IgD-negative memory B cell (primary cell): ENCODE results near the gene PDIA2. TPM values are rescaled to one million over a fixed set of nuclear protein-coding genes. Genes with fewer than 3 reads are reported as not detected.
"Not testable (repeated sequence)": the region's sequence is repeated elsewhere in the genome, so short reads cannot be mapped to it uniquely, and the experiment has no call there.

Experiments used
- H3K27ac Mint-ChIP-seq, 3 donors: one replicate each; pipeline ENCODE4 v1.8.0; 2020 to 2022; ENCODE audit warnings: mild to moderate bottlenecking in 3 of 3, mixed read lengths in 3 of 3, moderate library complexity in 1 of 3
- H3K27me3 Mint-ChIP-seq: one replicate; pipeline ENCODE4 v1.8.0; 2021; ENCODE audit warnings: mixed read lengths
- H3K36me3 Mint-ChIP-seq: one replicate; pipeline ENCODE4 v1.8.0; 2020; ENCODE audit warnings: mild to moderate bottlenecking, mixed read lengths
- H3K4me1 Mint-ChIP-seq, 3 donors: one replicate each; pipeline ENCODE4 v1.8.0; 2020 to 2022; ENCODE audit warnings: mixed read lengths in 3 of 3, mild to moderate bottlenecking in 1 of 3
- H3K4me3 Mint-ChIP-seq, 4 donors: one replicate each; pipeline ENCODE4 v1.8.0; 2020 to 2022; ENCODE audit warnings: mild to moderate bottlenecking in 4 of 4, mixed read lengths in 4 of 4, moderate library complexity in 3 of 4
- H3K9me3 Mint-ChIP-seq, 3 donors: one replicate each; pipeline ENCODE4 v1.8.0; 2020 to 2021; ENCODE audit warnings: mixed read lengths in 3 of 3, mild to moderate bottlenecking in 1 of 3
- polyA plus RNA-seq: library from polyadenylated mRNA; unstranded; fragments of 300-500 nt; fragmentation: Illumina TruSeq; gene quantifications from one replicate; pipeline ENCODE4 v1.2.3, GENCODE V29; 2021

PDIA2 gene
- polyA plus RNA-seq, 1 donor from 2014 or later: not detected

DNA sequence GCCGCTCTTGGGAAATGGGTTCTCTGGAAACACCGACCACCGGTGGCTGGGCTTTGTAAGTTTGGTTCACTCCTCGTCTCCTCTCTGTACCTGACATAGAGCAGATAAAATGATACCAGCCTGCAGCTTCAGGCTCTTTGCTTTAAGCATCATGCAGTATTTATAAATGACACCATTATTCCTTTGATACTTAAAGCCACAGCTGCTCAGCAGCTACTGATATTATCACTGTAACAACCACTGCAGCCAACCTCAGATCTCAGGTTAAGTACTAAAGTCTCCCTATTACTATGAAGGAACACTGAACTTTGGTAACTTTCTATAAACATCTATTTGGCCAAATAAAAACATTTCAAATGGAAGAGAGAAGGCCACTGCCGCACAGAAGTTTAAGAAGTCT lies 34.6 kb downstream of the PDIA2 start:
- peak overlapping the region in 1 of 3 donors; percentile 35 for H3K27ac Mint-ChIP-seq
- H3K27me3 Mint-ChIP-seq: no peaks in the 10 kb centered on the region
- peaks cover 8 to 18% (median 9%) of the 10 kb centered on the region in 3 donors for H3K4me1 Mint-ChIP-seq
- peaks cover 5% of the 10 kb centered on the region for H3K36me3 Mint-ChIP-seq
- no peak overlapping the region for H3K4me3 Mint-ChIP-seq
- H3K9me3 Mint-ChIP-seq: no peaks in the 10 kb centered on the region

DNA sequence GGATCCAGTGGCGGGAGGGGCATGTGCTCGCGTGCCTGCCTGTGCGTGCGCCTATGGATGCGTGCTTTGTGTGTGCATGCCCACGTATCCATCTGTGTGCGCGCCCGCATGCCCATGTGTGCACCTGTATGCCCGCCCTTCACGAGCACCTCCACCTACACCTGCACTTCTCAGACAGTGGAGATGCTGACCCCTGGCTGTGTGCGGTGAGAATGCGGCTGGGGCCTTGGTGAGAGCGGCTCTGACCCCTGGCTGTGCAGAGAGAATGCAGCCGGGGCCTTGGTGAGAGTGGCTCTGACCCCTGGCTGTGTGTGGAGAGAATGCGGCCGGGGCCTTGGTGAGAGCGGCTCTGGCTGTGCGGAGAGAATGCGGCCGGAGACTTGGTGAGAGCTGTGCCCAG lies 35.7 kb downstream of the PDIA2 start:
- Mint-ChIP-seq H3K4me3 (no peak overlapping the region), H3K27me3 (no peaks in the 10 kb centered on the region), H3K36me3 (peaks cover 5% of the 10 kb centered on the region), H3K9me3 (no peaks in the 10 kb centered on the region), H3K4me1 (peaks cover 10 to 19% (median 12%) of the 10 kb centered on the region in 3 donors), H3K27ac (no peak overlapping the region)

DNA sequence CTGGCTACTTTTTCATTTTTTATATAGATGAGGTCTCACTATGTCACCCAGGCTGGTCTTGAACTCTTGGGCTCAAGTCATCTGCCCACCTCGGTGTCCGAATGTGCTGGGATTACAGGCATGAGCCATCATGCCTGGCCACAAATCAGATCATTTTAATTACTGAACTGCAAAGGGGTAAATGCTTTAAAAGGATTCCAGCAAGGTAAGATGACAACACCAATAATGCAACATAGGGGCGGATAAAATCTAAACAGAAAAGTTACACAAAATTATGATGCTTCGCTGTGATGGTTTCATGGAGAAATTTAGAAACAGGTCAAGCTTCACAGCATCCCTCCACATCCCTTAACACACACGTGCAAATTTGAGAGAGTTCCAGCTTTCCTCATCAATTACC lies 37.2 kb downstream of the PDIA2 start:
- Mint-ChIP-seq H3K36me3 (peaks cover 5% of the 10 kb centered on the region), H3K4me3 (peak overlapping the region in 2 of 4 donors; percentile 61), H3K9me3 (no peaks in the 10 kb centered on the region), H3K4me1 (peaks cover 18 to 24% (median 24%) of the 10 kb centered on the region in 3 donors), H3K27me3 (no peaks in the 10 kb centered on the region), H3K27ac (peak overlapping the region in 1 of 3 donors; percentile 66)

DNA sequence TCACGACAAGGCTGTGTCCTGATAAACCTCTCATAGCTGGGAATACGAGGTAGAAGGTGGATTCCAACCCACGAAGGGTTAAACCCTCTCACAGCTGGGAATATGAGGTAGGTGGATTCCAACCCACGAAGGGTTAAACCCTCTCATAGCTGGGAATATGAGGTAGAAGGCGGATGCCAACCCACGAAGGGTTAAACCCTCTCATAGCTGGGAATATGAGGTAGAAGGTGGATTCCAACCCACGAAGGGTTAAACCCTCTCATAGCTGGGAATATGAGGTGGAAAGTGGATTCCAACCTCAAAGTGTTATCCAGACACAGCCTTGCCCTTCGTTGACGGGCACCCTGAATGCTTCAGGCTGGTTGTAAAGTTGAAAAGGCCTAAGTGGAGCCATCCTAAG lies 38.6 kb downstream of the PDIA2 start:
- H3K4me1 Mint-ChIP-seq: peaks cover 23 to 30% (median 29%) of the 10 kb centered on the region in 3 donors
- peaks cover 5% of the 10 kb centered on the region for H3K36me3 Mint-ChIP-seq
- H3K27me3 Mint-ChIP-seq: no peaks in the 10 kb centered on the region
- no peak overlapping the region for H3K4me3 Mint-ChIP-seq
- H3K27ac Mint-ChIP-seq: peak overlapping the region in 1 of 3 donors; percentile 20
- no peaks in the 10 kb centered on the region for H3K9me3 Mint-ChIP-seq

DNA sequence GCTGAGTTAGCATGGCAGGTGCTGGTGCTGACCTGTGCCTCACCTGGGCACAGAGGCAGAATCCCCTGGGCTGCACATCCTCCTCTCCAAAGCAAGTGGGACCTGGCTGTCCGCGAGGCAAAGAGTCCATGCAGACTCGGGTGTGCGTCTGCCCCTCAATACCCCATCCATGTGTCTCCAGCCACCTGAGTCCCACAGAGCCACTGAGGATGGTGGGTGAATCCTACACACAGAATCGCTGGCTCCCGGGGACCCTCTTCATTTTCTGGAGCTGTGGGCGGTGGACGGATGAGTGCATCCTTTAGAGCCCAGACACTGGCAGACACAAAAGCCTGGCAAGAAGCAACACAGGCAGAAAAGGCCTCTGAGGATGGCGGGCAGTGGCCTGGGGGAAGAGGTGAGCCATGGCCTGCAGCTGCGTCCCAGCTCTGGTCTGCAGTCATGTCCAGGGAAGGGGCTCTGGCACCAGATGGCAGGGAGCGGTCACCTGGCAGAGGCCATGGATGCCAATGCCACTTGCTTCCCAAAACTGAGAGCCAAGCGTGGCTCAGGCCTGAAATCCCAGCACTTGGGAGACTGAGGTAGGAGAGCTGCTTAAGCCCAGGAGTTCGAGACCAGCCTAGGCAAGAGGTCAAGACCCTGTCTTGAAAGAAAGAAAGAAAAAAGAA lies 39.6 kb downstream of the PDIA2 start:
- Mint-ChIP-seq H3K36me3 (peaks cover 5% of the 10 kb centered on the region), H3K27me3 (no peaks in the 10 kb centered on the region), H3K27ac (peak overlapping the region in 2 of 3 donors; percentile 76 to 95), H3K4me3 (peak overlapping the region in 1 of 4 donors; percentile 41), H3K9me3 (no peaks in the 10 kb centered on the region), H3K4me1 (peaks cover 26 to 35% (median 32%) of the 10 kb centered on the region in 3 donors)

DNA sequence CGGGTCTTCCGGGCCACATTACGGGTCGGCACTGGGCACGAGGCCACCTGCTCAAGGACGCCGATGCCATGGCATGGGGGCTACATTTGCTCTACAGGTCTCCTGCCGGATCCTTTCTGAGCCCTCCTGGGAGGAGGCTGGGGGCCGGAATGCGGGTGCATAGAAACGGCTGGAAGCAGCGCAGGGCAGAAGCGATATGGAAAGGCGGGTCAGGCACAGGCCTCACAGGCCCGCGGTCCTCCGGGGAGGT lies 41.2 kb downstream of the PDIA2 start:
- peaks cover 26 to 35% (median 27%) of the 10 kb centered on the region in 3 donors for H3K4me1 Mint-ChIP-seq
- H3K27me3 Mint-ChIP-seq: no peaks in the 10 kb centered on the region
- H3K9me3 Mint-ChIP-seq: no peaks in the 10 kb centered on the region
- H3K27ac Mint-ChIP-seq: peak overlapping the region; percentile 86 to 93 (median 89)
- H3K36me3 Mint-ChIP-seq: peaks cover 5% of the 10 kb centered on the region
- peak overlapping the region in 3 of 4 donors; percentile 68 to 87 (median 82) for H3K4me3 Mint-ChIP-seq

DNA sequence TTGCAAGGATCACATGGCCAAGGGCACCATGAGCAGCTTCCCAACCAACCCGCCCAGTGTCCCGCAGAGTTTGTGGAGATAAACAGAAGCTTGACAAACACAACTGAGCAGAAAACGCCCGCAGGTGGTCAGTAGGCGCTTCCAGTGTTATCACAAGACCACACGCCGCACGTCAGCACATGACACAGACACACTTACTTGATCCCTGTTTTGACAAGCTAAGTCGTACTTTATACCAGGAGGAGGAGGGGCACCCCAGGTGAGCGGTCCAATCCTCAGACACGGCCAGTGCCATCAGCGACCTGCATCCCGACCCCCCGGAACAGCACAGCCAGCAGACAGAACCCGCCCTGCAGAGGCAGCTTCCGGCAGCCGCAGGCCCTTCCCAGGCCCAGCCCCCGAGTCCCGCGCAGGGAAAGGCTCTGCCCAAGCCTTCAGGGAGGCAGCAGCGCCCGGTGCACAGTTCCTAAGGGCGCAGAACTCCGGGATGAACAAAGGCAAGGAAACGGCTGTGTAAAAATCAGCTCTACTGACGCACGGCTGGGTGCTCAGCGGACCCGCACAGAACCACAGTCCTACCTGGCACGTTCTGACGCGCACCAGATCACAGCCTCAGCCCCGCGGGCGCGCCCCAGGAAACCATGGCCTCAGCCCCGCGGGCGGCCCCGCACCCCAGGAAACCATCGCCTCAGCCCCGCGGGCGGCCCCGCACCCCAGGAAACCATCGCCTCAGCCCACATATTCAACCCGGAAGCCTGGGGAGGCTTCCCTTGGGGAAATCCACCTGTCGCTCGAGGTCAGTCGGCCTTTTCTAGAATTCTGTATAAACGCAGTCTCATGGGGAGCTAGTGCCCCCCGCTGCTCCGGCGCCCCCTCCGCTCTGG lies 41.7 kb downstream of the PDIA2 start:
- H3K27ac Mint-ChIP-seq: peak overlapping the region; percentile 86 to 93 (median 89)
- H3K9me3 Mint-ChIP-seq: no peaks in the 10 kb centered on the region
- H3K4me3 Mint-ChIP-seq: peak overlapping the region; percentile 62 to 92 (median 84)
- peaks cover 27 to 33% (median 28%) of the 10 kb centered on the region in 3 donors for H3K4me1 Mint-ChIP-seq
- no peaks in the 10 kb centered on the region for H3K27me3 Mint-ChIP-seq
- peaks cover 5% of the 10 kb centered on the region for H3K36me3 Mint-ChIP-seq

DNA sequence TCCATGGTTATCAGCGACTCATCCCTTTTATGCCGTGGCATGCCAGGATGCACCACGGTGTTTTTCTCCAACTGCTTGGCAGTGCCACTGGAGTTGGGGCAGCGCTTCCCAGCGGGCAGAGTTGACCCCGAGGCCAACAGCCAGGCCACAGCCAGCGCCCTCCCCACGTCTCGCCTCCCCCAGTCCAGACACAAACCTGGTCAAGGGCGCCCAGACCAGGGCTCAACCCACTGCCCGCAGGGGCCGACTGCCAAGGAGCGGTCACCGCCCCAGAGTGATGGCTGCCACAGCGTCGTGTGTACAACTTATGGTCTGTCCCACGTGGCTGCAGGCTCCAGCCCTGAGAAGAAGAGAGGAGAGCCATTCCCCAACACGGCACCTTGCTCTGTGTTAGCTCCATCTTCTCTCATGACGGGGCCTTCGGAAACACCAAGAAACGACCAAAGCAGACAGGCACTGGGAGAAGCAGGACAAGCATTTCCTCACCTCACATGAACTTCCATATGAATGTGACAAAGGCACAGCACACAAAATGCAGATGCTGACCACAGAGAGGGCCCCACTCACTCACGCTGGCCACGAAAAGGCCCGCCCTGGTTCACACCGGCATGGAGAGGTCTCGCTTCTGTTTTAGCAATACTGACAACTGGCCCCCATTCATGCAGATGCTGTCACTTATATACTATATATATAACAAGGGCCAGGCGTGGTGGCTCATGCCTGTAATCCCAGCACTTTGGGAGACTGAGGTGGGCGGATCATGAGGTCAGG lies 42.6 kb downstream of the PDIA2 start:
- peak overlapping the region; percentile 62 to 92 (median 84) for H3K4me3 Mint-ChIP-seq
- no peaks in the 10 kb centered on the region for H3K27me3 Mint-ChIP-seq
- peaks cover 26 to 28% (median 26%) of the 10 kb centered on the region in 3 donors for H3K4me1 Mint-ChIP-seq
- no peaks in the 10 kb centered on the region for H3K9me3 Mint-ChIP-seq
- peaks cover 2% of the 10 kb centered on the region for H3K36me3 Mint-ChIP-seq
- H3K27ac Mint-ChIP-seq: peak overlapping the region; percentile 84 to 93 (median 89)

DNA sequence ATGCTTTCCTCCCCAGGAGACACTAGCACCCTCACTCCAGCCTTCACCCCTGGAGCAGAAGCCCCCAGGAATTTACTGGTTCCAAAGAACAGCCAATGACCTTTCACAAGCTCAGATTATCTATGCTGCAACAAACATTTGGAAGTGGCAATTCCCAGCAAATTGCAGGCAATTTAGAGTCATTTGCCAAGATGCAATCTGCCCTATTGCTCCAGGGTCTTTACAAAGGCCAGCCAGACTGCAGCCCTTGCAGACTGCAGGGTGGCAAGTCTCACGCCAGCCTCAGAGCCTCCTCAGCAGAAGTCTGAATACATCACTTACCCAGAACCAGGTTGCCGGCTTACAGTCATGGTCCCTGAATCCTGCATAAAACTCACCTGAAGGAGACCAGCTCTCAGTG lies 47.8 kb downstream of the PDIA2 start:
- Mint-ChIP-seq H3K4me1 (peaks cover 6 to 25% (median 14%) of the 10 kb centered on the region in 3 donors), H3K4me3 (no peak overlapping the region), H3K27ac (peak overlapping the region in 1 of 3 donors; percentile 39), H3K9me3 (no peaks in the 10 kb centered on the region), H3K27me3 (no peaks in the 10 kb centered on the region), H3K36me3 (peaks cover 2% of the 10 kb centered on the region)

DNA sequence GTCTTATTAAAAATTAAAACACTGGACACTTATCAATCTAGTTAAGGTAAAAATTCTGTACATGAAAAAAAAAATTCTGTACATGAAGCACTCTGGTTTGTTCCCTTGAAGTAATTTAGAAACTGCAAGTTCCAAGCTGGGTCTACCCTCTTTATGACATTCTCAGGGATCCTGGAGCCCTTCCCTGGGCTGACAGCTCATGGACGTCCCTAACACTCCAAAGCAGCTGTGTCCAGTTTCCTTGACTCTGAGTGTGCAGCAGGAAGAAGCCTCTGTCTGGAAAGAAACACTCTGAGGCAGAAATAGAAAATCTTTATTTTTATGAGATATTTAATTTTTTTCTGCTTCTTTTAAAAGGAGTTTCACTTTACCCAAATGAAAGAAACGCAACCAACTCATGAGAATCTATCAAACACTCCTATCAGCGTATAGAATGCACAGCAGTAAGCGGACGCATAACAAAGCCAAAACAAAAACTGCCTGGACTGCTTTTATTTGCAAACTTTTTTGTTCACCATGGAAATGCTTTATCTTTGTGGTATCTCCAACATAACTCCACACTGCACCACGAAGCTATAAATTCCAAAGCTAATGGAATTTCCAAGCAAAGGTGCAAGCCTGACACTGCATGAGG lies 48.3 kb downstream of the PDIA2 start:
- peaks cover 8 to 26% (median 17%) of the 10 kb centered on the region in 3 donors for H3K4me1 Mint-ChIP-seq
- H3K36me3 Mint-ChIP-seq, H3K4me3 Mint-ChIP-seq, H3K27me3 Mint-ChIP-seq, H3K9me3 Mint-ChIP-seq, H3K27ac Mint-ChIP-seq: not testable (repeated sequence)

DNA sequence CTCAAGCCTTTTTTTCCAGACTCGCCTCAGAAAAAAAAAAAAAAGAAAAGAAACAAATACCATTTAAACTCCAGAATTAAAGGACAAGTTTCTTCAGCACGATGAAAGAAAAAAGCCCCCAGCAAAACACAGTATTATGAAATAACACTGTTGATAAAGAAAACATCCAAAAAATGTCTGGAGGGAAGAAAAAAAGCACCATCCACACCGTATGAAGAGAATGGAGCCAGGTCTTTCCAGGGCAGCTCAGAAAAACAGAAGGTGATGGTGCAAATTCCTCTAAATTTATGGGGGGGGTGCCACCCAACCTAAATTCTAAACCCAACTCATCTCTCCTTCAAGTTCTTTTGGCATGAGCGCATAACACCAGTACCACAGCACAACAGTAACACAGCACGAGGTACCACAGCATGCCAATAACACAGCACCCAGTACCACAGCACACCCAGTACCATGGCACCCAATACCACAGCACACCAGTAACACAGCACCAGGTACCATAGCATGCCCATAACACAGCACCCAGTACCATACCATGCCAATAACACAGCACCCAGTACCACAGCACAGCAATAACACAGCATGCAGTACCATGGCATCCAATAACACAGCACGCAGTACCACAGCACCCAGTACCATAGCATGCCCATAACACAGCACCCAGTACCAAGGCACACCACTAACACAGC lies 50.6 kb downstream of the PDIA2 start:
- Mint-ChIP-seq H3K36me3 (peaks cover 4% of the 10 kb centered on the region), H3K27me3 (no peaks in the 10 kb centered on the region), H3K4me3 (no peak overlapping the region), H3K4me1 (peaks cover 4 to 28% (median 18%) of the 10 kb centered on the region in 3 donors), H3K9me3 (no peaks in the 10 kb centered on the region), H3K27ac (no peak overlapping the region)

DNA sequence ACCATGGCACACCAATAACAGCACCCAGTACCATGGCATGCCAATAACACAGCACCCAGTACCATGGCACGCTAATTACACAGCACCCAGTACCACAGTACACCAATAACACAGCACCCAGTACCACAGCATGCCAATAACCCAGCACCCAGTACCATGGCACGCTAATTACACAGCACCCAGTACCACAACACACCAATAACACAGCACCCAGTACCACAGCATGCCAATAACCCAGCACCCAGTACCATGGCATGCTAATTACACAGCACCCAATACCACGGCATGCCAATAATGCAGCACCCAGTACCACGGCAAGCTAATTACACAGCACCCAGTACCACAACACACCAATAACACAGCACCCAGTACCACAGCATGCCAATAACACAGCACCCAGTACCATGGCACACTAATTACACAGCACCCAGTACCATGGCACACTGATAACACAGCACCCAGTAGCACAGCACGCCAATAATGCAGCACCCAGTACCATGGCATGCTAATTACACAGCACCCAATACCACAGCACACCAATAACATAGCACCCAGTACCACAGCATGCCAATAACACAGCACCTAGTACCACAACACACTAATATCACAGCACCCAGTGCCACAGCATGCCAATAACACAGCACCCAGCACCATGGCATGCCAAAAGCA lies 51.3 kb downstream of the PDIA2 start:
- not testable (repeated sequence) for H3K4me3 Mint-ChIP-seq, H3K36me3 Mint-ChIP-seq, H3K27ac Mint-ChIP-seq, H3K9me3 Mint-ChIP-seq, H3K27me3 Mint-ChIP-seq
- peaks cover 4 to 28% (median 20%) of the 10 kb centered on the region in 3 donors for H3K4me1 Mint-ChIP-seq

DNA sequence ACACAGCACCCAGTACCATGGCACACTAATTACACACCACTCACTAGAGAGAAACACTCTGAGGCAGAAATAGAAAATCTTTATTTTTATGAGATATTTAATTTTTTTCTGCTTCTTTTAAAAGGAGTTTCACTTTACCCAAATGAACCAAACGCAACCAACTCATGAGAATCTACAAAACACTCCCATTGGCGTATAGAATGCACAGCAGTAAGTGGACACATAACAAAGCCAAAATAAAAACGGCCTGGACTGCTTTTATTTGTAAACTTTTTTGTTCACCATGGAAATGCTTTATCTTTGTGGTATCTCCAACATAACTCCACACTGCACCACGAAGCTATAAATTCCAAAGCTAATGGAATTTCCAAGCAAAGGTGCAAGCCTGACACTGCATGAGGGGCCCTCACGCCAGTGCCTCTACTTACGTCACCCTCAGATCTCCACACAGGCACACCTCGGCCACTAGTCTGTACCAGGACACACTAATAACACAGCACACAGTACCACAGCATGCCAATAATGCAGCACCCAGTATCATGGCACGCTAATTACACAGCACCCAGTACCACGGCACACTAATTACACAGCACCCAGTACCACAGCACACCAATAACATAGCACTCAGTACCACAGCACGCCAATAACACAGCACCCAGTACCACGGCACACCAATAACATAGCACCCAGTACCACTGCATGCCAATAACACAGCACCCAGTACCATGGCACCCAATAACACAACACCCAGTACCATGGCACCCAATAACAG lies 52.1 kb downstream of the PDIA2 start:
- peak overlapping the region in 1 of 4 donors; percentile 12 for H3K4me3 Mint-ChIP-seq
- H3K36me3 Mint-ChIP-seq, H3K27ac Mint-ChIP-seq: not testable (repeated sequence)

More for the DNA sequence above, 52.1 kb downstream of the PDIA2 start:
- H3K9me3 Mint-ChIP-seq, H3K27me3 Mint-ChIP-seq: not testable (repeated sequence)
- H3K4me1 Mint-ChIP-seq: peaks cover 11 to 34% (median 25%) of the 10 kb centered on the region in 3 donors
